ENCODE data around the gene MEGF8.

The MEGF8 gene

GRCh38 chr19:42285988-42286348 is 39.5 kb upstream of the MEGF8 start:
- Histone ChIP-seq H3K36me3 (ENCODE audit: control insufficient read depth, insufficient read depth, low read length) (peaks cover 5% of the 10 kb centered on the region), H3K4me1 (ENCODE audit: control insufficient read depth, low read depth, low read length) (peaks cover 13% of the 10 kb centered on the region), H2AK5ac (ENCODE audit: low read length) (no peak overlapping the region), H3K9ac (ENCODE audit: low read length) (no peak overlapping the region), H3K4me2 (ENCODE audit: low read length) (no peak overlapping the region), H2BK120ac (ENCODE audit: low read depth, low read length) (no peak overlapping the region), H2BK15ac (replicated peaks; ENCODE audit: low read depth) (no peak overlapping the region), H3K79me1 (ENCODE audit: low read length) (peaks cover 18% of the 10 kb centered on the region), H3K27ac (ENCODE audit: low read depth, low read length) (no peak overlapping the region), H2BK5ac (ENCODE audit: low read length) (no peak overlapping the region), H4K5ac (ENCODE audit: low read length) (no peak overlapping the region), H3K27me3 (ENCODE audit: insufficient read depth, low read length, poor library complexity) (no peaks in the 10 kb centered on the region), H4K8ac (ENCODE audit: low read depth, low read length) (no peak overlapping the region), H3K79me2 (ENCODE audit: control insufficient read depth, insufficient read depth, low read length) (peaks cover 13% of the 10 kb centered on the region), H3K4ac (ENCODE audit: low read depth, low read length) (no peak overlapping the region), H3K56ac (ENCODE audit: low read length) (peak overlapping the region; percentile 10), H3K4me3 (ENCODE audit: low read length) (no peak overlapping the region), H3K18ac (ENCODE audit: low read length) (no peak overlapping the region), H3K23ac (ENCODE audit: low read length) (peak overlapping the region; percentile 29)
- no peak for DNase-seq
- no CpG with 5 or more reads among the region's 6 CpGs for WGBS (ENCODE audit: extremely low coverage, insufficient coverage, low lambda C conversion rate)

- Histone ChIP-seq H3K36me3 (ENCODE audit: control insufficient read depth, insufficient read depth, low read length) (peaks cover 5% of the 10 kb centered on the region), H4K5ac (ENCODE audit: low read length) (no peak overlapping the region), H2BK15ac (replicated peaks; ENCODE audit: low read depth) (no peak overlapping the region), H3K79me1 (ENCODE audit: low read length) (peaks cover 18% of the 10 kb centered on the region), H2AK5ac (ENCODE audit: low read length) (no peak overlapping the region), H3K23ac (ENCODE audit: low read length) (no peak overlapping the region), H3K18ac (ENCODE audit: low read length) (no peak overlapping the region), H3K4me2 (ENCODE audit: low read length) (no peak overlapping the region), H3K9ac (ENCODE audit: low read length) (no peak overlapping the region), H3K4me1 (ENCODE audit: control insufficient read depth, low read depth, low read length) (peaks cover 13% of the 10 kb centered on the region), H3K79me2 (ENCODE audit: control insufficient read depth, insufficient read depth, low read length) (peaks cover 13% of the 10 kb centered on the region), H3K56ac (ENCODE audit: low read length) (no peak overlapping the region), H4K8ac (ENCODE audit: low read depth, low read length) (no peak overlapping the region), H3K27ac (ENCODE audit: low read depth, low read length) (no peak overlapping the region), H3K27me3 (ENCODE audit: insufficient read depth, low read length, poor library complexity) (no peaks in the 10 kb centered on the region), H3K4me3 (ENCODE audit: low read length) (no peak overlapping the region), H2BK120ac (ENCODE audit: low read depth, low read length) (no peak overlapping the region), H3K4ac (ENCODE audit: low read depth, low read length) (no peak overlapping the region), H2BK5ac (ENCODE audit: low read length) (no peak overlapping the region)
- DNase-seq = no peak
- WGBS (ENCODE audit: extremely low coverage, insufficient coverage, low lambda C conversion rate) = no CpG with 5 or more reads among the region's 13 CpGs
Observed at GRCh38 chr19:42286349-42287016, 39.0 kb upstream of the MEGF8 start.

GRCh38 chr19:42287017-42287826 is 38.2 kb upstream of the MEGF8 start:
- no peak overlapping the region for H4K5ac ChIP-seq (ENCODE audit: low read length)
- DNase-seq = no peak
- H3K23ac ChIP-seq (ENCODE audit: low read length) = no peak overlapping the region
- no peak overlapping the region for H4K8ac ChIP-seq (ENCODE audit: low read depth, low read length)
- H3K9ac ChIP-seq (ENCODE audit: low read length) = no peak overlapping the region
- H3K27ac ChIP-seq (ENCODE audit: low read depth, low read length) = no peak overlapping the region
- peaks cover 13% of the 10 kb centered on the region for H3K79me2 ChIP-seq (ENCODE audit: control insufficient read depth, insufficient read depth, low read length)
- no peak overlapping the region for H3K4me2 ChIP-seq (ENCODE audit: low read length)
- no peaks in the 10 kb centered on the region for H3K27me3 ChIP-seq (ENCODE audit: insufficient read depth, low read length, poor library complexity)
- WGBS (ENCODE audit: extremely low coverage, insufficient coverage, low lambda C conversion rate) = no CpG with 5 or more reads among the region's 30 CpGs
- no peak overlapping the region for H2BK120ac ChIP-seq (ENCODE audit: low read depth, low read length)
- peaks cover 5% of the 10 kb centered on the region for H3K36me3 ChIP-seq (ENCODE audit: control insufficient read depth, insufficient read depth, low read length)
- H2BK5ac ChIP-seq (ENCODE audit: low read length) = no peak overlapping the region
- no peak overlapping the region for H2AK5ac ChIP-seq (ENCODE audit: low read length)
- H3K79me1 ChIP-seq (ENCODE audit: low read length) = peaks cover 16% of the 10 kb centered on the region
- peaks cover 10% of the 10 kb centered on the region for H3K4me1 ChIP-seq (ENCODE audit: control insufficient read depth, low read depth, low read length)
- H2BK15ac ChIP-seq (replicated peaks; ENCODE audit: low read depth) = no peak overlapping the region
- no peak overlapping the region for H3K4me3 ChIP-seq (ENCODE audit: low read length)
- H3K56ac ChIP-seq (ENCODE audit: low read length) = no peak overlapping the region
- no peak overlapping the region for H3K18ac ChIP-seq (ENCODE audit: low read length)
- no peak overlapping the region for H3K4ac ChIP-seq (ENCODE audit: low read depth, low read length)

- H3K4me1 ChIP-seq (ENCODE audit: control insufficient read depth, low read depth, low read length) = peaks cover 6% of the 10 kb centered on the region
- H3K9ac ChIP-seq (ENCODE audit: low read length) = no peak overlapping the region
- H3K79me1 ChIP-seq (ENCODE audit: low read length) = peaks cover 16% of the 10 kb centered on the region
- H3K79me2 ChIP-seq (ENCODE audit: control insufficient read depth, insufficient read depth, low read length) = peaks cover 13% of the 10 kb centered on the region
- H3K18ac ChIP-seq (ENCODE audit: low read length) = no peak overlapping the region
- no peak overlapping the region for H2BK120ac ChIP-seq (ENCODE audit: low read depth, low read length)
- WGBS (ENCODE audit: extremely low coverage, insufficient coverage, low lambda C conversion rate) = no CpG with 5 or more reads among the region's 10 CpGs
- no peak overlapping the region for H3K27ac ChIP-seq (ENCODE audit: low read depth, low read length)
- no peak overlapping the region for H4K5ac ChIP-seq (ENCODE audit: low read length)
- DNase-seq = no peak
- peaks cover 5% of the 10 kb centered on the region for H3K36me3 ChIP-seq (ENCODE audit: control insufficient read depth, insufficient read depth, low read length)
- no peak overlapping the region for H2BK15ac ChIP-seq (replicated peaks; ENCODE audit: low read depth)
- no peak overlapping the region for H2AK5ac ChIP-seq (ENCODE audit: low read length)
- H4K8ac ChIP-seq (ENCODE audit: low read depth, low read length) = no peak overlapping the region
- H3K4me2 ChIP-seq (ENCODE audit: low read length) = no peak overlapping the region
- no peak overlapping the region for H3K56ac ChIP-seq (ENCODE audit: low read length)
- H3K27me3 ChIP-seq (ENCODE audit: insufficient read depth, low read length, poor library complexity) = no peaks in the 10 kb centered on the region
- H2BK5ac ChIP-seq (ENCODE audit: low read length) = no peak overlapping the region
- H3K4me3 ChIP-seq (ENCODE audit: low read length) = no peak overlapping the region
- no peak overlapping the region for H3K4ac ChIP-seq (ENCODE audit: low read depth, low read length)
- H3K23ac ChIP-seq (ENCODE audit: low read length) = no peak overlapping the region
Observed at GRCh38 chr19:42287827-42288107, 37.7 kb upstream of the MEGF8 start.

GRCh38 chr19:42288387-42288786 is 37.0 kb upstream of the MEGF8 start:
- peaks cover 13% of the 10 kb centered on the region for H3K79me2 ChIP-seq (ENCODE audit: control insufficient read depth, insufficient read depth, low read length)
- H3K79me1 ChIP-seq (ENCODE audit: low read length) = peaks cover 12% of the 10 kb centered on the region
- no peak overlapping the region for H2BK120ac ChIP-seq (ENCODE audit: low read depth, low read length)
- H3K4me3 ChIP-seq (ENCODE audit: low read length) = no peak overlapping the region
- H4K8ac ChIP-seq (ENCODE audit: low read depth, low read length) = no peak overlapping the region
- no peak overlapping the region for H3K23ac ChIP-seq (ENCODE audit: low read length)
- no peak overlapping the region for H3K18ac ChIP-seq (ENCODE audit: low read length)
- H3K56ac ChIP-seq (ENCODE audit: low read length) = no peak overlapping the region
- no peak overlapping the region for H2BK5ac ChIP-seq (ENCODE audit: low read length)
- no peaks in the 10 kb centered on the region for H3K27me3 ChIP-seq (ENCODE audit: insufficient read depth, low read length, poor library complexity)
- peaks cover 5% of the 10 kb centered on the region for H3K36me3 ChIP-seq (ENCODE audit: control insufficient read depth, insufficient read depth, low read length)
- no peak overlapping the region for H4K5ac ChIP-seq (ENCODE audit: low read length)
- H3K27ac ChIP-seq (ENCODE audit: low read depth, low read length) = no peak overlapping the region
- H3K4ac ChIP-seq (ENCODE audit: low read depth, low read length) = no peak overlapping the region
- no peaks in the 10 kb centered on the region for H3K4me1 ChIP-seq (ENCODE audit: control insufficient read depth, low read depth, low read length)
- H3K4me2 ChIP-seq (ENCODE audit: low read length) = no peak overlapping the region
- no peak overlapping the region for H3K9ac ChIP-seq (ENCODE audit: low read length)
- no peak for DNase-seq
- WGBS (ENCODE audit: extremely low coverage, insufficient coverage, low lambda C conversion rate) = no CpG with 5 or more reads among the region's 4 CpGs
- H2AK5ac ChIP-seq (ENCODE audit: low read length) = no peak overlapping the region
- no peak overlapping the region for H2BK15ac ChIP-seq (replicated peaks; ENCODE audit: low read depth)

Data from mesendoderm (in vitro differentiated cells).